Esophagus squamous epithelium (tissue), 4 donors: ENCODE measurements around the gene SCN2A.
"Not testable (repeated sequence)": the region's sequence is repeated elsewhere in the genome, so short reads cannot be mapped to it uniquely, and the experiment has no call there.

Experiments
- CTCF ChIP-seq, 6 experiments: fragments of 450-650 bp in 4 of 6; fragments of 200-600 bp in 2 of 6; sonication (generic) in 2 of 6; IDR thresholded peaks; one replicate each; pipeline ENCODE4 v1.5.1; 2016 to 2019; ENCODE audit warnings: antibody characterized with exemption in 6 of 6, mild to moderate bottlenecking in 4 of 6, moderate library complexity in 4 of 6
- POLR2A ChIP-seq, 4 donors: fragments of 450-650 bp; IDR thresholded peaks; one replicate each; pipeline ENCODE4 v1.6.1; 2017; ENCODE audit warnings: antibody characterized with exemption in 4 of 4, mild to moderate bottlenecking in 4 of 4, moderate library complexity in 3 of 4

DNA sequence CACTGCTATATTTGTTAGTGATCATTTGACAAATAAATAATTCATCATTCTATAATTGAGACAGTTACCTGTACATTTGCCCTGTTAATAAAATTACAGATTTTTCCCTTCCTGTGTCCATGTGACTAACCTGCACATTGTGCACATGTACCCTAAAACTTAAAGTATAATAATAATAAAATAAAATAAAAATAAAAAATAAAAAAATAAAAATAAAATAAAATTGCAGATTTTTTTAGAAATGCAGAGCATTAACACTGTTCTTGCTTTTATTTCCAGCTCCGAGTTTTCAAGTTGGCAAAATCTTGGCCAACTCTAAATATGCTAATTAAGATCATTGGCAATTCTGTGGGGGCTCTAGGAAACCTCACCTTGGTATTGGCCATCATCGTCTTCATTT, 105.1 kb downstream of the SCN2A start:
- TF ChIP-seq POLR2A, CTCF (IDR thresholded peaks at IDR 0.05): not testable (repeated sequence)
